Ishikawa (cell line): ENCODE data around the gene LYRM2.

Source experiments
- CEBPB ChIP-seq: IDR thresholded peaks from 2 replicates; pipeline ENCODE4 v1.6.1; 2012
- CREB1 ChIP-seq: IDR thresholded peaks from 2 replicates; pipeline ENCODE4 v1.6.1; 2012; ENCODE audit warnings: low read depth
- EGR1 ChIP-seq: IDR thresholded peaks from 2 replicates; pipeline ENCODE4 v1.6.1; 2012
- EP300 ChIP-seq: IDR thresholded peaks from 2 replicates; pipeline ENCODE4 v1.6.1; 2012; ENCODE audit warnings: borderline replicate concordance
- FOXM1 ChIP-seq: IDR thresholded peaks from 2 replicates; pipeline ENCODE4 v1.6.1; 2012; ENCODE audit warnings: low read depth, borderline replicate concordance
- NFIC ChIP-seq: IDR thresholded peaks from 2 replicates; pipeline ENCODE4 v1.6.1; 2012
- RAD21 ChIP-seq: IDR thresholded peaks from 2 replicates; pipeline ENCODE4 v1.6.1; 2012; ENCODE audit warnings: low read depth
- TAF1 ChIP-seq: IDR thresholded peaks from 2 replicates; pipeline ENCODE4 v1.6.1; 2012; ENCODE audit warnings: low read depth, mild to moderate bottlenecking
- TCF12 ChIP-seq: IDR thresholded peaks from 2 replicates; pipeline ENCODE4 v1.6.1; 2012; ENCODE audit warnings: low read depth
- TEAD4 ChIP-seq: IDR thresholded peaks from 2 replicates; pipeline ENCODE4 v1.6.1; 2012
- YY1 ChIP-seq: IDR thresholded peaks from 2 replicates; pipeline ENCODE4 v1.6.1; 2012; ENCODE audit warnings: low read depth
- ZBTB7A ChIP-seq: IDR thresholded peaks from 2 replicates; pipeline ENCODE4 v1.6.1; 2012; ENCODE audit warnings: low read depth
- TF ChIP-seq, protein P1 (sequence below): IDR thresholded peaks from 2 replicates; pipeline ENCODE4 v1.6.1; 2012; ENCODE audit warnings: low read depth, mild to moderate bottlenecking
- TF ChIP-seq, protein P2 (sequence below): IDR thresholded peaks from 2 replicates; pipeline ENCODE4 v1.6.1; 2012
- TF ChIP-seq, protein P3 (sequence below): IDR thresholded peaks from 2 replicates; pipeline ENCODE4 v1.6.1; 2012

Gene LYRM2

DNA sequence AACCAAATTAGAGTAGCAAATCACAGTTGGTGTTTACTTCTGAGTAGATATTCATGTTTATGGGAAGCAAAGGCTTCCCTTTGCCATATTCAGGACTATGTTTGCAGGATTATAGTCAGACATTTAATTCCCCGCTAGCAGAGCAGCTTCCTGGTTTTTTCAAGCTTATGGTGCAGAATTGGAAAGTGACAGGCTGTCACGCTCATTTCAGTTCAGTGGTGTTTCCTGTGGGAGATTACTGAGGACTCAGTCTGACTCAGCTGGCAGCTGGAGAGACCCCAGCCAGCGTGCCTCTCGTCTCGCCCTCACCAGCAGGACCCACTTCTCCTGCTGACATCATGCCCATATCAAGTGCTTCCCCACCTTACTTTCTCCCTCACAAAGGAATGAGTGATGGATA lies 85.1 kb downstream of the LYRM2 start:
- TF ChIP-seq EP300 = no peak
- no peak for TF ChIP-seq YY1

DNA sequence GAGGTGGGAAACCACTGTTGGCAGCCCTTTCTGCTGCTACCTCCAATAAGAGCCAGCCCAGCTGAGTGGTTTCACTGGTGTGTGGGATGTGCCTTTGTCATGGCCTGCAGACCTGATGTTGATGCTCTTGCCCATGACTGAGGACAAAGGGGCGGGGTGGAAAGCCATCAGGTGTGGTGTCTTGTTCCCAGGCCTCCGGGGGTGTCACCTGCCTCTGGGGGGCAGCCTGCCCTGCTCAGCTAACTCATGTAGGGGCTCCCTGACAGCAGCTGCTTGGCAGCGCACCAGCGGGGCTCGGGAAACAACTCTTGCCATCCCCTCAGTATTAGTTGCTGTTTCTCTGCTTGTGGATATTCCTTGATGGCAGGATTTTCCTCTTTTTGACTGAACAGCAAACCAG lies 91.3 kb downstream of the LYRM2 start:
- TF ChIP-seq ZBTB7A = no peak
- no peak for TF ChIP-seq RAD21
- TF ChIP-seq, protein P1, sequence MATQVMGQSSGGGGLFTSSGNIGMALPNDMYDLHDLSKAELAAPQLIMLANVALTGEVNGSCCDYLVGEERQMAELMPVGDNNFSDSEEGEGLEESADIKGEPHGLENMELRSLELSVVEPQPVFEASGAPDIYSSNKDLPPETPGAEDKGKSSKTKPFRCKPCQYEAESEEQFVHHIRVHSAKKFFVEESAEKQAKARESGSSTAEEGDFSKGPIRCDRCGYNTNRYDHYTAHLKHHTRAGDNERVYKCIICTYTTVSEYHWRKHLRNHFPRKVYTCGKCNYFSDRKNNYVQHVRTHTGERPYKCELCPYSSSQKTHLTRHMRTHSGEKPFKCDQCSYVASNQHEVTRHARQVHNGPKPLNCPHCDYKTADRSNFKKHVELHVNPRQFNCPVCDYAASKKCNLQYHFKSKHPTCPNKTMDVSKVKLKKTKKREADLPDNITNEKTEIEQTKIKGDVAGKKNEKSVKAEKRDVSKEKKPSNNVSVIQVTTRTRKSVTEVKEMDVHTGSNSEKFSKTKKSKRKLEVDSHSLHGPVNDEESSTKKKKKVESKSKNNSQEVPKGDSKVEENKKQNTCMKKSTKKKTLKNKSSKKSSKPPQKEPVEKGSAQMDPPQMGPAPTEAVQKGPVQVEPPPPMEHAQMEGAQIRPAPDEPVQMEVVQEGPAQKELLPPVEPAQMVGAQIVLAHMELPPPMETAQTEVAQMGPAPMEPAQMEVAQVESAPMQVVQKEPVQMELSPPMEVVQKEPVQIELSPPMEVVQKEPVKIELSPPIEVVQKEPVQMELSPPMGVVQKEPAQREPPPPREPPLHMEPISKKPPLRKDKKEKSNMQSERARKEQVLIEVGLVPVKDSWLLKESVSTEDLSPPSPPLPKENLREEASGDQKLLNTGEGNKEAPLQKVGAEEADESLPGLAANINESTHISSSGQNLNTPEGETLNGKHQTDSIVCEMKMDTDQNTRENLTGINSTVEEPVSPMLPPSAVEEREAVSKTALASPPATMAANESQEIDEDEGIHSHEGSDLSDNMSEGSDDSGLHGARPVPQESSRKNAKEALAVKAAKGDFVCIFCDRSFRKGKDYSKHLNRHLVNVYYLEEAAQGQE = no peak
- TF ChIP-seq TCF12 = no peak
- no peak for TF ChIP-seq TEAD4
- no peak for TF ChIP-seq NFIC
- no peak for TF ChIP-seq FOXM1
- TF ChIP-seq EP300 = no peak
- no peak for TF ChIP-seq YY1
- no peak for TF ChIP-seq EGR1
- TF ChIP-seq CEBPB = no peak
- TF ChIP-seq, protein P2, sequence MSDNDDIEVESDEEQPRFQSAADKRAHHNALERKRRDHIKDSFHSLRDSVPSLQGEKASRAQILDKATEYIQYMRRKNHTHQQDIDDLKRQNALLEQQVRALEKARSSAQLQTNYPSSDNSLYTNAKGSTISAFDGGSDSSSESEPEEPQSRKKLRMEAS = no peak
- TF ChIP-seq CREB1 = no peak

DNA sequence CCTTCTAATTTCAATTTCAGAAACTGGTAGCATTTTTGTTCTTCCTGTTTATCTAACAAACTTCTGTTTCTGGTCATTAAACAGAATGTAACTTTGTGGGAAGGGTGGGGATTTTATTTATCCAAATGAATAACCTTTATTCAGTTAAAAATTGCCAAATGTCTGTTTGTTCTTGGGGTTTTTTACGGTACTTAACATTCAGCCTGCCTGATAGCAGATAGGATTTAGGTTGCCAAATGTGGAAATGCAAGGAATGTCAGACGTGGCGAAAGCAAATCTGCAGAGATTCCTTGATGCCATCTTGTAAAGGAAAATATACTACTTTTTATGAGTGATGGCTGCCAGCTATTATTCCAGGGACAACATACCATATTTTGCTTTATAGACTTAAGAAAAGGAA lies 95.7 kb downstream of the LYRM2 start:
- no peak for TF ChIP-seq CREB1
- TF ChIP-seq, protein P3, sequence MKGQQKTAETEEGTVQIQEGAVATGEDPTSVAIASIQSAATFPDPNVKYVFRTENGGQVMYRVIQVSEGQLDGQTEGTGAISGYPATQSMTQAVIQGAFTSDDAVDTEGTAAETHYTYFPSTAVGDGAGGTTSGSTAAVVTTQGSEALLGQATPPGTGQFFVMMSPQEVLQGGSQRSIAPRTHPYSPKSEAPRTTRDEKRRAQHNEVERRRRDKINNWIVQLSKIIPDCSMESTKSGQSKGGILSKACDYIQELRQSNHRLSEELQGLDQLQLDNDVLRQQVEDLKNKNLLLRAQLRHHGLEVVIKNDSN = no peak
- no peak for TF ChIP-seq TCF12
- no peak for TF ChIP-seq TEAD4
- TF ChIP-seq FOXM1 = no peak
- TF ChIP-seq, protein P2 = no peak
- no peak for TF ChIP-seq CEBPB
- no peak for TF ChIP-seq YY1
- no peak for TF ChIP-seq EP300
- no peak for TF ChIP-seq TAF1
- no peak for TF ChIP-seq RAD21
- TF ChIP-seq, protein P1 = no peak
- no peak for TF ChIP-seq ZBTB7A
- TF ChIP-seq NFIC = no peak
- no peak for TF ChIP-seq EGR1

DNA sequence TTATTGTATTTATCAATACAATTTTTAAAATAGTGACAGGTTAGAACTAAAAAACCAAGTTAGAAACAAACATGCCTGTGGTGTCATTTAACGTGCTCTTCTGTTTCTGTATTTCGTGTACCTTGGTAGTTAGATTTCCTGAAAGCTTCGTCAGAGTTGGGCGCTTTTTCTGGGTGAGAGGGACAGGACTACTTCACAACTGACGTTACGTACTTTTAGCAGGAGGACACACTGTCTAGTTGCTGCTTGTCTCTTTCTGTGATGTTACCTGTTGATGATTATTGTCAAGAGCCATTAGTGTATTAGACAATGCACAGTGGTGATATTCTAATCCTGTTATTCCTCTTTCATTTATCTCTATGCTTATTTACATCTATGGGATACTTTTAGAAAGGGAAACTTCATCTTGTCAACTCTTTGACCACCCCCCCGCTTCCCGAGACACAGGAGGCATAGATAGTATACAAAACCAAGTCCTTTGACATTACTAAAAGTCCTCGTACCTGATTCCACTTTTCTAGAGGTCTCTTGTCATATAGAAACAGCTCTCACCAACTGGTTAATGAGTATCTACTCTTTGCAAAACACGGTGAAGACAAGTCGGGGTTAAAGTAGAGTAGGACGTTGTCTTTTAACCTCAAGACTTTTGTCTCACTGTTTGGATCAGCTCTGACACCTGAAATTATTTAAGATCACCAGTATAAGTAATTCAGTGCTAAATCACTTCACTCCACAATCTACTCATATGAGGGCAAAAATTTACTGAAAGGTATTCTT lies 96.3 kb downstream of the LYRM2 start:
- TF ChIP-seq FOXM1 (no peak), CREB1 (no peak), TAF1 (no peak), TEAD4 (no peak), ZBTB7A (no peak), EP300 (no peak), RAD21 (no peak), NFIC (no peak)
- TF ChIP-seq, protein P2 = no peak
- TF ChIP-seq, protein P3 = no peak
- TF ChIP-seq, protein P1 = no peak

DNA sequence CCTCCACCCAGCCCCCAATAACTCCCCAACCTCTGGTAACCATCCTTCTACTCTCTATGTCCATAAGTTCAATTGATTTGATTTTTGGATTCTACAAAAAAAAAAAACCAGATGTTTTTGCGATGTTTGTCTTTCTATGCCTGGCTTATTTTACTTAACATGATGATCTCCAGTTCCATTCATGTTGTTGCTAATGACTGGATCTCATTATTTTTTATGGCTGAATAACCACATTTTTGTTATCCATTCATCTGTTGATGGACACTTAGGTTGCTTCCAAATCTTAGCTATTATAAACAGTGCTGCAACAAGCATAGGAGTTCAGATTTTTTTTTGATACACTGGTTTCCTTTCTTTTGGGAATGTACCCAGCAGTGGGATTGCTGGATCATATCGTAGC lies 98.8 kb downstream of the LYRM2 start:
- TF ChIP-seq EGR1 = no peak
- no peak for TF ChIP-seq NFIC
- TF ChIP-seq EP300 = no peak
- TF ChIP-seq, protein P2 = no peak
- no peak for TF ChIP-seq FOXM1
- no peak for TF ChIP-seq ZBTB7A
- no peak for TF ChIP-seq TCF12
- no peak for TF ChIP-seq TAF1
- TF ChIP-seq, protein P1 = no peak
- no peak for TF ChIP-seq CEBPB
- no peak for TF ChIP-seq RAD21
- no peak for TF ChIP-seq YY1
- TF ChIP-seq, protein P3 = no peak
- TF ChIP-seq TEAD4 = no peak
- TF ChIP-seq CREB1 = no peak
